K562 (cell line): ENCODE results near the gene LIPH. TPM values are rescaled to one million over a fixed set of nuclear protein-coding genes. Genes with fewer than 3 reads are reported as not detected.

Source experiments
- ATAC-seq: fragments of 200-7000 bp; cut with Tn5 transposase; 3 replicates; pipeline ENCODE4 v1.9.1; 2020; ENCODE audit warnings: moderate library complexity
- BruUV-seq: library from RNA; stranded (reverse); fragments of 400-500 nt; replicated peaks from 2 replicates; lab custom pipeline; 2021; lab: Mats Ljungman, UMichigan
- CTCF ChIA-PET: fragments of 300-600 bp; formaldehyde crosslinking; extraction: SDS; loops from one replicate; lab custom pipeline; 2021; ENCODE audit warnings: low intra/inter-chr PET ratio; lab: Yijun Ruan, JAX
- POLR2A ChIA-PET: fragments of 300-600, 350-650 bp; sonication (Branson Sonifier 250); formaldehyde crosslinking; extraction: SDS; loops from one replicate; lab custom pipeline; 2021; ENCODE audit warnings: antibody characterized with exemption, inconsistent platforms; lab: Yijun Ruan, JAX
- DNase-seq, 4 experiments: peaks; one replicate each; pipeline versions ENCODE4 v3.0.0 to v3.0.0-alpha.2; 2011 to 2018; ENCODE audit warnings: low spot score in 3 of 4, mixed read lengths in 3 of 4; ENCODE audit errors: extremely low read depth in 1 of 4
- FAIRE-seq: peaks from 2 replicates; lab custom pipeline; 2011; peaks lifted over from hg19 to GRCh38; lab: Jason Lieb, UNC
- H2AFZ ChIP-seq: 2 replicates; pipeline ENCODE4 v1.6.0; 2011; ENCODE audit warnings: low read depth, low read length, control low read depth, inconsistent platforms
- H3K27ac ChIP-seq: fragments of 200-600 bp; 3 replicates; pipeline ENCODE4 v1.8.0; 2011; ENCODE audit warnings: low read depth, mild to moderate bottlenecking, control low read depth, inconsistent platforms, low read length, moderate library complexity, mixed read lengths; ENCODE audit errors: extremely low read depth
- H3K27me3 ChIP-seq, 2 experiments: fragments of 300-600 bp in 1 of 2; 2 replicates in 1 of 2; 3 replicates in 1 of 2; pipeline versions ENCODE4 v1.6.0 to v1.8.0; 2011; ENCODE audit warnings: inconsistent platforms in 2 of 2, low read length in 2 of 2, mild to moderate bottlenecking in 1 of 2, mixed read lengths in 1 of 2, moderate library complexity in 1 of 2; ENCODE audit not compliant: control insufficient read depth in 2 of 2, insufficient read depth in 2 of 2
- H3K36me3 ChIP-seq: fragments of 300-600 bp; 3 replicates; pipeline ENCODE4 v1.8.0; 2011; ENCODE audit warnings: mild to moderate bottlenecking, low read length, inconsistent platforms; ENCODE audit not compliant: control insufficient read depth, insufficient read depth
- H3K4me1 ChIP-seq, 2 experiments: fragments of 200-600 bp in 1 of 2; replicated peaks in 1 of 2; 2 replicates in 1 of 2; 3 replicates in 1 of 2; pipeline versions ENCODE4 v1.5.1 to v1.8.0; 2011; ENCODE audit warnings: inconsistent platforms in 2 of 2, low read length in 2 of 2, mild to moderate bottlenecking in 1 of 2, mixed read lengths in 1 of 2, moderate library complexity in 1 of 2; ENCODE audit not compliant: control insufficient read depth in 2 of 2, insufficient read depth in 2 of 2
- H3K4me2 ChIP-seq: 2 replicates; pipeline ENCODE4 v1.6.1; 2011; ENCODE audit warnings: low read length, control low read depth, inconsistent platforms, mixed read lengths; ENCODE audit not compliant: insufficient read depth
- H3K4me3 ChIP-seq: fragments of 200-600 bp; sonication (generic), shearing (Covaris generic); 2 replicates; pipeline ENCODE4 v1.5.1; 2016; ENCODE audit warnings: control low read depth, inconsistent platforms
- H3K79me2 ChIP-seq: fragments of 200-600 bp; 3 replicates; pipeline ENCODE4 v1.8.0; 2011; ENCODE audit warnings: low read length, inconsistent platforms; ENCODE audit not compliant: control insufficient read depth, insufficient read depth
- H3K9ac ChIP-seq, 2 experiments: 2 replicates each; pipeline versions ENCODE4 v1.6.0 to v1.6.1; 2011; ENCODE audit warnings: low read depth in 2 of 2, low read length in 2 of 2, control low read depth in 1 of 2, inconsistent platforms in 1 of 2, mild to moderate bottlenecking in 1 of 2, mixed read lengths in 1 of 2; ENCODE audit not compliant: insufficient read depth in 1 of 2
- H3K9me1 ChIP-seq: one replicate; pipeline ENCODE4 v1.6.0; 2011; ENCODE audit warnings: inconsistent platforms, mild to moderate bottlenecking, low read length, moderate library complexity; ENCODE audit not compliant: control insufficient read depth, insufficient read depth
- H3K9me3 ChIP-seq: replicated peaks from 2 replicates; pipeline ENCODE4 v1.5.1; 2011; ENCODE audit warnings: low read depth, low read length, inconsistent platforms; ENCODE audit not compliant: control insufficient read depth, insufficient read depth
- H4K20me1 ChIP-seq: replicated peaks from 2 replicates; pipeline ENCODE4 v1.6.1; 2011; ENCODE audit warnings: low read length, inconsistent platforms, mixed read lengths; ENCODE audit not compliant: control insufficient read depth, insufficient read depth
- CHD2 ChIP-seq: IDR thresholded peaks from 2 replicates; pipeline ENCODE4 v1.6.1; 2011; ENCODE audit warnings: low read depth, low read length
- ELF2 ChIP-seq: fragments of 250-450 bp; sonication (Bioruptor Pico); IDR thresholded peaks from 2 replicates; pipeline ENCODE4 v1.5.0; 2021; ENCODE audit warnings: mild to moderate bottlenecking
- ETV6 ChIP-seq, 3 experiments: fragments of 150-350 bp in 1 of 3; sonication (generic) in 1 of 3; formaldehyde crosslinking in 1 of 3; IDR thresholded peaks; 2 replicates each; pipeline versions ENCODE4 v1.6.1 to v1.8.0; 2014 to 2022; ENCODE audit warnings: borderline replicate concordance in 2 of 3, low read depth in 2 of 3, antibody characterized with exemption in 1 of 3, low read length in 1 of 3, mild to moderate bottlenecking in 1 of 3, missing genetic modification reagents in 1 of 3
- FUS ChIP-seq: fragments of 200-400 bp; formaldehyde crosslinking; optimal IDR thresholded peaks from 2 replicates; pipeline ENCODE3; 2017; ENCODE audit warnings: low read depth, low read length
- GTF2F1 ChIP-seq: IDR thresholded peaks from 2 replicates; pipeline ENCODE4 v1.6.1; 2011; ENCODE audit warnings: low read depth, low read length, improper control_type of control experiment
- HDAC1 ChIP-seq, 2 experiments: fragments of 450-650 bp; IDR thresholded peaks; 2 replicates each; pipeline ENCODE4 v1.6.1; 2016 to 2017; ENCODE audit warnings: inconsistent platforms in 1 of 2, mild to moderate bottlenecking in 1 of 2, moderate library complexity in 1 of 2
- NBN ChIP-seq: fragments of 450-650 bp; IDR thresholded peaks from 2 replicates; pipeline ENCODE4 v1.6.1; 2016; ENCODE audit warnings: low read depth, mild to moderate bottlenecking
- NFIC ChIP-seq: fragments of 450-650 bp; IDR thresholded peaks from 2 replicates; pipeline ENCODE4 v1.6.1; 2017; ENCODE audit warnings: mild to moderate bottlenecking, inconsistent platforms
- NR3C1 ChIP-seq: sonication (generic); formaldehyde crosslinking; IDR thresholded peaks from 2 replicates; pipeline ENCODE4 v1.8.1; 2022; ENCODE audit warnings: missing genetic modification reagents
- RFX7 ChIP-seq: fragments of 250-450 bp; sonication (Bioruptor Pico); IDR thresholded peaks from 2 replicates; pipeline ENCODE4 v1.5.1; 2021; ENCODE audit warnings: mild to moderate bottlenecking
- SNRNP70 ChIP-seq: fragments of 200-400 bp; formaldehyde crosslinking; optimal IDR thresholded peaks from 2 replicates; pipeline ENCODE3; 2017; ENCODE audit warnings: low read depth, low read length
- TSC22D4 ChIP-seq: fragments of 450-650 bp; IDR thresholded peaks from 2 replicates; pipeline ENCODE4 v1.6.1; 2016; ENCODE audit warnings: missing genetic modification characterization, missing biosample characterization, control low read depth
- ZBTB17 ChIP-seq: fragments of 450-650 bp; formaldehyde crosslinking; IDR thresholded peaks from 2 replicates; pipeline ENCODE4 v1.4.0; 2020; ENCODE audit warnings: mild to moderate bottlenecking
- ZFP36 ChIP-seq: fragments of 150-350 bp; IDR thresholded peaks from 2 replicates; pipeline ENCODE4 v1.6.1; 2018; ENCODE audit warnings: low read length, low read depth; ENCODE audit not compliant: partially characterized antibody
- ZNF174 ChIP-seq: fragments of 250-450 bp; sonication (Bioruptor Pico); IDR thresholded peaks from 2 replicates; pipeline ENCODE4 v1.4.0; 2020; ENCODE audit warnings: mild to moderate bottlenecking
- ZNF232 ChIP-seq: sonication (generic); formaldehyde crosslinking; IDR thresholded peaks from 2 replicates; pipeline ENCODE4 v1.8.0; 2022; ENCODE audit warnings: mild to moderate bottlenecking, missing genetic modification reagents
- ZNF778 ChIP-seq: fragments of 450-650 bp; formaldehyde crosslinking; IDR thresholded peaks from 2 replicates; pipeline ENCODE4 v1.4.0; 2020; ENCODE audit warnings: mild to moderate bottlenecking, moderate library complexity
- WGBS: fragments of 100-300 bp; shearing (Covaris generic); methylation state at CpG from one replicate; pipeline ENCODE4 v1.1.6; 2016; ENCODE audit warnings: low coverage, mixed read lengths; ENCODE audit not compliant: insufficient coverage; ENCODE audit errors: missing lambda C conversion rate; 5-methylcytosine and 5-hydroxymethylcytosine counted together
- in situ Hi-C: fragments of 300-500 bp; cut with MboI; formaldehyde crosslinking; loops from 4 replicates; pipeline ENCODE4 v1.15.0; 2018; ENCODE audit warnings: inconsistent platforms, mixed read lengths
- intact Hi-C: fragments of 100-400 bp; cut with micrococcal nuclease; formaldehyde crosslinking; loops from 2 replicates; pipeline ENCODE4 v1.14.2; 2022
- polyA plus RNA-seq, 8 experiments: library from polyadenylated mRNA; depleted of rRNA in 4 of 8; stranded (reverse) in 5 of 8; unstranded in 3 of 8; fragments of >200 nt; fragmentation: Nextera tagmentation in 2 of 8; fragmentation: Illumina TruSeq in 1 of 8; extraction: Ambion mirVana in 2 of 8; extraction: Trizol in 1 of 8; gene quantifications; 2 replicates each; pipeline versions ENCODE4 v1.2.1 to v1.2.3, GENCODE V29; 2011 to 2014; ENCODE audit warnings: inconsistent platforms in 1 of 8, missing spikeins in 1 of 8
- total RNA-seq, 7 experiments: library from RNA; depleted of rRNA in 6 of 7; stranded (reverse); fragments of >200 nt in 6 of 7; fragmentation: Illumina TruSeq in 2 of 7; extraction: Trizol in 2 of 7; gene quantifications; 2 replicates each; pipeline versions ENCODE4 v1.2.1 to v1.2.3, GENCODE V29; 2011 to 2021; ENCODE audit warnings: low replicate concordance in 1 of 7
- TF ChIP-seq, protein P1 (sequence below), 2 experiments: fragments of 450-650 bp; IDR thresholded peaks; 2 replicates each; pipeline ENCODE4 v1.6.1; 2016; ENCODE audit warnings: mild to moderate bottlenecking in 2 of 2, borderline replicate concordance in 1 of 2, low read depth in 1 of 2, moderate library complexity in 1 of 2

LIPH gene
- total and polyA plus RNA-seq, 9 of the 15 experiments (the other 6 are each of a cell fraction or from before 2014, with no cell fraction given) = 0.73 to 1.8 (median 1.3) TPM

DNA sequence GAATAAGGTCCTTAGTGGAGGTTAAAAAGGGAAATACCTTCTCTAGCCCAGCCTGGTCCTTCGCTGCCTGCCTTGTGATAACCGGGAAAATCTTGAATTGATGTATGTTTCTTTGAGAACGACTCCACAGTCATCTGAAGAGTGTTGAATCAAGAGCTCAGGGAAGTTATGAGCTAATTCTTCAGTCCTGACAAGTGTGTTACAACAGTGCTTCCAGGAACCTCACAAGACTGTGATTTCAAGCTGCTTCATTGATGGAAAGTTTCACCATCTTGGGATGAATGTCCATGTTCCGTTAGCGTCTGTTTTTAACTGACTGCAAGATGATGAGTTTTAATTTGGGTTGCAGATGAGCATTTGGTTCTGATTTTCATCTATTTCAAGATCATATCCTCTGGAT, 66.0 kb downstream of the LIPH start:
- no peak for FAIRE-seq
- CTCF ChIA-PET = no interaction called here
- TF ChIP-seq NBN (no peak), ELF2 (CRISPR knock-in tag) (no peak), SNRNP70 (no peak), ZNF232 (CRISPR knock-in tag) (no peak), ZBTB17 (no peak), ZFP36 (no peak), HDAC1 (IDR thresholded peaks at IDR 0.05) (no peak), ZNF174 (CRISPR knock-in tag) (no peak), ETV6 (IDR thresholded peaks at IDR 0.05; ENCODE audit: borderline replicate concordance in 1 of 2, low read depth in 2 of 2, low read length in 1 of 2) (no peak), ETV6 (CRISPR knock-in tag; IDR thresholded peaks at IDR 0.05; ENCODE audit: borderline replicate concordance) (no peak), FUS (no peak), RFX7 (no peak), GTF2F1 (no peak), TSC22D4 (tag) (no peak), ZNF778 (CRISPR knock-in tag) (no peak), NFIC (no peak), NR3C1 (CRISPR knock-in tag) (no peak), CHD2 (no peak)
- TF ChIP-seq, protein P1, sequence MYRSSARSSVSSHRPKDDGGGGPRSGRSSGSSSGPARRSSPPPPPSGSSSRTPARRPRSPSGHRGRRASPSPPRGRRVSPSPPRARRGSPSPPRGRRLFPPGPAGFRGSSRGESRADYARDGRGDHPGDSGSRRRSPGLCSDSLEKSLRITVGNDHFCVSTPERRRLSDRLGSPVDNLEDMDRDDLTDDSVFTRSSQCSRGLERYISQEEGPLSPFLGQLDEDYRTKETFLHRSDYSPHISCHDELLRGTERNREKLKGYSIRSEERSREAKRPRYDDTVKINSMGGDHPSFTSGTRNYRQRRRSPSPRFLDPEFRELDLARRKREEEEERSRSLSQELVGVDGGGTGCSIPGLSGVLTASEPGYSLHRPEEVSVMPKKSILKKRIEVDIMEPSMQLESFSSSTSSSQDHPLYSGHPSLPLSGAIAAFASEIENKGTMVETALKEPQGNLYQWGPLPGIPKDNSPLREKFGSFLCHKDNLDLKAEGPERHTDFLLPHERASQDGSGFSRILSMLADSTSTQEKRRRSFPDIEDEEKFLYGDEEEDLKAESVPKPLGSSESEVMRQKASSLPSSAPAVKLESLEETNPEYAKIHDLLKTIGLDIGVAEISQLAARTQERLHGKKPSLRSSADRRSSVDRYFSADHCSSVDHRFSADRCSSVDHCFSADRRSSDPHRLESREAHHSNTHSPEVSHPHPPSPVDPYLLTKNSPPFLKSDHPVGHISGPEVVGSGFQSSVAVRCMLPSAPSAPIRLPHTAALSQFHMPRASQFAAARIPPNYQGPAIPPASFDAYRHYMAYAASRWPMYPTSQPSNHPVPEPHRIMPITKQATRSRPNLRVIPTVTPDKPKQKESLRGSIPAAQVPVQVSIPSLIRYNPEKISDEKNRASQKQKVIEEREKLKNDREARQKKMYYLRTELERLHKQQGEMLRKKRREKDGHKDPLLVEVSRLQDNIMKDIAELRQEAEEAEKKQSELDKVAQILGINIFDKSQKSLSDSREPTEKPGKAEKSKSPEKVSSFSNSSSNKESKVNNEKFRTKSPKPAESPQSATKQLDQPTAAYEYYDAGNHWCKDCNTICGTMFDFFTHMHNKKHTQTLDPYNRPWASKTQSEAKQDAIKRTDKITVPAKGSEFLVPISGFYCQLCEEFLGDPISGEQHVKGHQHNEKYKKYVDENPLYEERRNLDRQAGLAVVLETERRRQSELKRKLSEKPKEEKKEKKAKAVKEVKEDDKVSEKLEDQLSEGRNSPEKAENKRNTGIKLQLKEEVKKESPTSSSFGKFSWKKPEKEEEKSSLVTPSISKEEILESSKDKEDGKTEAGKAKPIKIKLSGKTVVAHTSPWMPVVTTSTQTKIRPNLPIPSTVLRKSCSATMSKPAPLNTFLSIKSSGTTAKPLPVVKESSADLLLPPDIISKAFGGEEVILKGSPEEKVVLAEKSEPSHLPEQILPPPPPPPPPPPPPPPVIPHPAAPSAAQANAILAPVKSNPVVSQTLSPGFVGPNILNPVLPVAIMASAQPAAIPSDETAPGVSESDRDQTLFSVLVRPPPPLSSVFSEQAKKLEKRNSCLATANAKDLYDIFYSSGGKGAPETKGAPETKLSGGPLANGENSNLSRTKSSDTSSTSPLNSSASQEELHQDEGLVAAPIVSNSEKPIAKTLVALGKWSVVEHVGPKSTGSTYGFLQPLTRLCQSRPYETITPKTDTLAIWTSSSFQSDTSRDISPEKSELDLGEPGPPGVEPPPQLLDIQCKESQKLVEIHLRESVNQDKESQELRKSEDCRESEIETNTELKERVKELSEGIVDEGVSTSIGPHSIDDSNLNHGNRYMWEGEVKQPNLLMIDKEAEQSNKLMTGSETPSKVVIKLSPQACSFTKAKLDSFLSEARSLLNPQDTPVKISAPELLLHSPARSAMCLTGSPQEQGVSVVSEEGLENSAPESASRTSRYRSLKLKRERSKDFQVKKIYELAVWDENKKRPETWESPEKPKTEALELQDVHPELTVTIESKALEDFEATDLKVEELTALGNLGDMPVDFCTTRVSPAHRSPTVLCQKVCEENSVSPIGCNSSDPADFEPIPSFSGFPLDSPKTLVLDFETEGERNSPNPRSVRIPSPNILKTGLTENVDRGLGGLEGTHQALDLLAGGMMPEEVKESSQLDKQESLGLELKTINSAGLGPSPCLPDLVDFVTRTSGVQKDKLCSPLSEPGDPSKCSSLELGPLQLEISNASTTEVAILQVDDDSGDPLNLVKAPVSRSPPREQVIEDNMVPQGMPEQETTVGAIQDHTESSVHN (IDR thresholded peaks at IDR 0.05; ENCODE audit: borderline replicate concordance in 1 of 2, low read depth in 1 of 2) = no peak

More for the DNA sequence above, 66.0 kb downstream of the LIPH start:
- H3K9me1 ChIP-seq = no peaks in the 10 kb centered on the region
- WGBS = 75% methylated on average over 5 of the region's 5 CpGs
- in situ Hi-C loops (no loop called here), intact Hi-C loops (no loop called here)
- no peaks in the 10 kb centered on the region for H3K27me3 ChIP-seq
- no peaks in the 10 kb centered on the region for H4K20me1 ChIP-seq
- no peaks in the 10 kb centered on the region for H3K4me1 ChIP-seq
- no peaks in the 10 kb centered on the region for H3K79me2 ChIP-seq
- no peak overlapping the region for H3K4me2 ChIP-seq
- peaks cover 60% of the 10 kb centered on the region for H3K36me3 ChIP-seq
- no peak overlapping the region for H3K9ac ChIP-seq
- ATAC-seq (no peak), DNase-seq (no peak)
- POLR2A ChIA-PET = interaction anchor here (1.0 to 1.5 kb wide), 4 partner anchors 8 to 100 kb away, joined by 3 to 5 read pairs (median 4); partner anchors contain the start of genes SENP2 and TMEM41A
- no peaks in the 10 kb centered on the region for H3K9me3 ChIP-seq
- no peak overlapping the region for H2AFZ ChIP-seq
- BruUV-seq = no TSS peak
- no peak overlapping the region for H3K4me3 ChIP-seq
- H3K27ac ChIP-seq = no peak overlapping the region
